Stomach (tissue), 4 donors: ENCODE results near the gene WFDC6.

Experiments
- EP300 ChIP-seq: sonication (generic); formaldehyde crosslinking; IDR thresholded peaks from one replicate; pipeline ENCODE4 v1.6.1; 2017; ENCODE audit warnings: antibody characterized with exemption
- TF ChIP-seq, protein P1 (sequence below), 7 experiments: fragments of 450-650 bp in 4 of 7; fragments of 200-600 bp in 3 of 7; sonication (generic) in 3 of 7; IDR thresholded peaks; one replicate each; pipeline ENCODE4 v1.5.1; 2016 to 2019; ENCODE audit warnings: antibody characterized with exemption in 7 of 7, control low read depth in 2 of 7, mild to moderate bottlenecking in 1 of 7

DNA sequence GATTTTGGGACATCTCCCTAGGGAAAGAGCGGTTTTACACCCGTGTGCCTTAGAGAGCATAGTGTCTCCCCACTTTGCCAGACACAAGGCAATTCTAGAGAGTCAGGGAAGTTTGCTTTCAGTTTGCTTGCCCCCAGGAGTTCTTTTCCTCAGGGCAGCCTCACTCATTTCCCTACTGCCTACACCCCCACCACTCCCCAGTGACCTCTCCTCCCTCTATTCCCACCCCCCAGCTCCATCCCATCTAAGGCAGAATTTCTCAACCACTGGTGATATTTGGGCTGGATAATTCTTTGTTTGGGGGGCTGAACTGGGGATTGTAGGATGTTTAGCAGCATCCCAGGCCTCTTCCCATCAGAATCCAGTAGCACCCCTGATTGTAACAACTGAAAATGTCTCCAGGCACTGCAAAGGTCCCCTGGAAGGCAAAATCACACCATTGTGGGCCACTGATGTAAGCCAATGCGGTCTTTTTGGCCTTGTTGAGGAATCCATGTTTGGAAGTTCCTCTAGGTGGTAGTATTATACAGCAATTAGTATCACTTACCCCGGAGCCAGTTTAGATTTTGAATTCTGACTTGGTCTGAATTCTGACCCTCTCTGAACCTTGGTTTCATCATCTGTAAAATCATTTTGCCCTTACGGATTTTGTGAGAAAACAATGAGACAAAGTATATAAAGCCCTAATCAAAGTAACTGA, 6.6 kb upstream of the WFDC6 start:
- TF ChIP-seq, protein P1, sequence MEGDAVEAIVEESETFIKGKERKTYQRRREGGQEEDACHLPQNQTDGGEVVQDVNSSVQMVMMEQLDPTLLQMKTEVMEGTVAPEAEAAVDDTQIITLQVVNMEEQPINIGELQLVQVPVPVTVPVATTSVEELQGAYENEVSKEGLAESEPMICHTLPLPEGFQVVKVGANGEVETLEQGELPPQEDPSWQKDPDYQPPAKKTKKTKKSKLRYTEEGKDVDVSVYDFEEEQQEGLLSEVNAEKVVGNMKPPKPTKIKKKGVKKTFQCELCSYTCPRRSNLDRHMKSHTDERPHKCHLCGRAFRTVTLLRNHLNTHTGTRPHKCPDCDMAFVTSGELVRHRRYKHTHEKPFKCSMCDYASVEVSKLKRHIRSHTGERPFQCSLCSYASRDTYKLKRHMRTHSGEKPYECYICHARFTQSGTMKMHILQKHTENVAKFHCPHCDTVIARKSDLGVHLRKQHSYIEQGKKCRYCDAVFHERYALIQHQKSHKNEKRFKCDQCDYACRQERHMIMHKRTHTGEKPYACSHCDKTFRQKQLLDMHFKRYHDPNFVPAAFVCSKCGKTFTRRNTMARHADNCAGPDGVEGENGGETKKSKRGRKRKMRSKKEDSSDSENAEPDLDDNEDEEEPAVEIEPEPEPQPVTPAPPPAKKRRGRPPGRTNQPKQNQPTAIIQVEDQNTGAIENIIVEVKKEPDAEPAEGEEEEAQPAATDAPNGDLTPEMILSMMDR (IDR thresholded peaks at IDR 0.05): peak in 3 of 7 experiments; percentile 6 to 33 (median 14)
- no peak for TF ChIP-seq EP300
